Measurements from ENCODE around the gene MEF2D.
A peak's percentile ranks its signal among the peaks of the same experiment; 100 is the strongest.

DNA sequence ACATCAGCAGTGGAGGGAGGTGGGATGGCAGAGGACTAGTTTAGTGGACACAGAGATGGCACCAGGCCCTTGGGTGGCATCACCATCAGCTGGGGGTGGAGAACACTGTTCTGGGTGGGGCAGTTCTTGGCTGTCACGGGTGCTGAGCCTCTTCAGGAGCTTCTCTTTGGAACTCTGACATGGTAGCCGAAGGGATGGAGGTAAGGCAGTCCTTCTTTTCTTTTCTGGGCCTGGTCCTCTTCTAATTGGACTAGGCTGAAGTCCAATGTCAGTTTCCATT, 8.3 kb upstream of the MEF2D start:
- TF ChIP-seq POLR2A (IDR thresholded peaks at IDR 0.05; ENCODE audit: low read length): peak; percentile 21
- no peak for TF ChIP-seq GATA1 (IDR thresholded peaks at IDR 0.05; ENCODE audit: low read depth, low read length)
